ENCODE results near the gene BCKDK.

DNA sequence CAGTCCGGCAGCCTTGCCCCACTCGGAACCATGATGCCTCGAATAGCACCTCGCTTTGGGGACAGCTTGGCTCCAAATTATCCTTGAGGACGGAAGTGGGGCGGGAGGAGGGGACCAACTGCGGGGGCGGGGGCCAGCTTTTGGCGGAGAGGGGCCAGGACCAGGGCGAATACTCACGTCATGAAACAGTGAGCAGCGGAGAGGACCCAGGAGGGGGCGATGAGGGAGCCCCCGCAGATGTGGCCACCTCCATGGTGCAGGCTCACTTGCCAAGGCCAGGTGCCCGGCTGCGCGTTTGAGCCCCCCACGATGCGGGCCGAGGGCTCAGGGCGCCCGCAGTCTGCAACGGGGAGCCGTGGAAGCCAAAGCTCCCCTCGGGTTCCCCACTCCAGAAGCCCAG lies 40.7 kb downstream of the BCKDK start:
- TF ChIP-seq POLR2A (IDR thresholded peaks at IDR 0.05): no peak
- TF ChIP-seq, protein P1, sequence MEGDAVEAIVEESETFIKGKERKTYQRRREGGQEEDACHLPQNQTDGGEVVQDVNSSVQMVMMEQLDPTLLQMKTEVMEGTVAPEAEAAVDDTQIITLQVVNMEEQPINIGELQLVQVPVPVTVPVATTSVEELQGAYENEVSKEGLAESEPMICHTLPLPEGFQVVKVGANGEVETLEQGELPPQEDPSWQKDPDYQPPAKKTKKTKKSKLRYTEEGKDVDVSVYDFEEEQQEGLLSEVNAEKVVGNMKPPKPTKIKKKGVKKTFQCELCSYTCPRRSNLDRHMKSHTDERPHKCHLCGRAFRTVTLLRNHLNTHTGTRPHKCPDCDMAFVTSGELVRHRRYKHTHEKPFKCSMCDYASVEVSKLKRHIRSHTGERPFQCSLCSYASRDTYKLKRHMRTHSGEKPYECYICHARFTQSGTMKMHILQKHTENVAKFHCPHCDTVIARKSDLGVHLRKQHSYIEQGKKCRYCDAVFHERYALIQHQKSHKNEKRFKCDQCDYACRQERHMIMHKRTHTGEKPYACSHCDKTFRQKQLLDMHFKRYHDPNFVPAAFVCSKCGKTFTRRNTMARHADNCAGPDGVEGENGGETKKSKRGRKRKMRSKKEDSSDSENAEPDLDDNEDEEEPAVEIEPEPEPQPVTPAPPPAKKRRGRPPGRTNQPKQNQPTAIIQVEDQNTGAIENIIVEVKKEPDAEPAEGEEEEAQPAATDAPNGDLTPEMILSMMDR (IDR thresholded peaks at IDR 0.05): no peak

Measured in esophagus squamous epithelium (tissue), 4 donors.